Tibial artery (tissue), 4 donors: ENCODE measurements around the gene MZT2A.
"Not testable (repeated sequence)": the region's sequence is repeated elsewhere in the genome, so short reads cannot be mapped to it uniquely, and the experiment has no call there.

Source experiments
- DNase-seq, 2 donors: peaks; one replicate each; pipeline ENCODE4 v3.0.0-alpha.2; 2019
- H3K27ac ChIP-seq, 2 donors: fragments of 200-600 bp; sonication (generic) in 1 of 2; 1 replicate in 1 of 2; 2 replicates in 1 of 2; pipeline ENCODE4 v1.5.1; 2018 to 2019; ENCODE audit warnings: mild to moderate bottlenecking in 1 of 2
- H3K27me3 ChIP-seq, 2 donors: fragments of 200-600 bp; sonication (generic) in 1 of 2; one replicate each; pipeline versions ENCODE4 v1.5.1 to v1.6.0; 2016 to 2019
- H3K36me3 ChIP-seq, 3 donors: fragments of 200-600 bp; sonication (generic) in 2 of 3; one replicate each; pipeline ENCODE4 v1.5.1; 2016 to 2019; ENCODE audit warnings: mild to moderate bottlenecking in 2 of 3
- H3K4me1 ChIP-seq, 4 donors: fragments of 200-600 bp; sonication (generic) in 2 of 4; 1 replicate in 3 of 4; 2 replicates in 1 of 4; pipeline ENCODE4 v1.5.1; 2016 to 2019
- H3K4me3 ChIP-seq, 2 donors: fragments of 200-600 bp; sonication (generic) in 1 of 2; 1 replicate in 1 of 2; 2 replicates in 1 of 2; pipeline ENCODE4 v1.5.1; 2018 to 2019; ENCODE audit warnings: mild to moderate bottlenecking in 2 of 2
- H3K9me3 ChIP-seq, 3 donors: fragments of 200-600 bp; sonication (generic) in 1 of 3; one replicate each; pipeline ENCODE4 v1.5.1; 2016 to 2019
- CTCF ChIP-seq, 2 experiments: fragments of 200-600 bp in 1 of 2; fragments of 450-650 bp in 1 of 2; IDR thresholded peaks; one replicate each; pipeline ENCODE4 v1.5.1; 2017 to 2019; ENCODE audit warnings: antibody characterized with exemption in 2 of 2, mild to moderate bottlenecking in 1 of 2, moderate library complexity in 1 of 2
- intact Hi-C: fragments of 100-400 bp; cut with DNase I; formaldehyde crosslinking; loops from one replicate; pipeline ENCODE4 v1.15.0; 2023; ENCODE audit warnings: low total_unique reads

MZT2A gene

GRCh38 chr2:131509615-131510014 lies 17.4 kb upstream of the MZT2A start:
- no peak for DNase-seq
- TF ChIP-seq CTCF (IDR thresholded peaks at IDR 0.05): no peak
- no peaks in the 10 kb centered on the region for H3K4me1 ChIP-seq
- no peaks in the 10 kb centered on the region for H3K27me3 ChIP-seq
- no peak overlapping the region for H3K4me3 ChIP-seq
- H3K9me3 ChIP-seq: no peaks in the 10 kb centered on the region
- intact Hi-C loops: no loop called here
- no peak overlapping the region for H3K27ac ChIP-seq
- H3K36me3 ChIP-seq: peaks cover 14 to 93% (median 85%) of the 10 kb centered on the region in 3 donors

GRCh38 chr2:131504082-131504750 lies 12.0 kb upstream of the MZT2A start:
- H3K27ac ChIP-seq, intact Hi-C loops, DNase-seq, H3K4me1 ChIP-seq, H3K9me3 ChIP-seq, H3K4me3 ChIP-seq, H3K27me3 ChIP-seq: not testable (repeated sequence)
- peaks cover 29 to 99% (median 93%) of the 10 kb centered on the region in 3 donors for H3K36me3 ChIP-seq

- H3K4me1 ChIP-seq, H3K4me3 ChIP-seq, intact Hi-C loops, H3K27me3 ChIP-seq, H3K27ac ChIP-seq, H3K9me3 ChIP-seq, DNase-seq: not testable (repeated sequence)
- H3K36me3 ChIP-seq: peaks cover 29 to 100% (median 93%) of the 10 kb centered on the region in 3 donors
These were observed 11.4 kb upstream of the MZT2A start for GRCh38 chr2:131503587-131503986.

GRCh38 chr2:131498321-131498973 lies 6.2 kb upstream of the MZT2A start:
- DNase-seq, H3K4me3 ChIP-seq, H3K9me3 ChIP-seq, intact Hi-C loops, H3K27me3 ChIP-seq, H3K27ac ChIP-seq: not testable (repeated sequence)
- Histone ChIP-seq H3K36me3 (peaks cover 18 to 65% (median 43%) of the 10 kb centered on the region in 3 donors), H3K4me1 (peaks cover 0 to 19% (median 10%) of the 10 kb centered on the region in 4 donors)

- DNase-seq, intact Hi-C loops, H3K9me3 ChIP-seq, H3K27me3 ChIP-seq, H3K27ac ChIP-seq, H3K4me3 ChIP-seq: not testable (repeated sequence)
- Histone ChIP-seq H3K36me3 (peaks cover 8 to 36% (median 14%) of the 10 kb centered on the region in 3 donors), H3K4me1 (peaks cover 0 to 29% (median 17%) of the 10 kb centered on the region in 4 donors)
These were observed 3.3 kb upstream of the MZT2A start for GRCh38 chr2:131495506-131495905.

GRCh38 chr2:131493199-131493968 lies 1.2 kb upstream of the MZT2A start:
- peak overlapping the region; percentile 79 to 90 for H3K27ac ChIP-seq
- intact Hi-C loops: no loop called here
- H3K9me3 ChIP-seq: no peaks in the 10 kb centered on the region
- peak overlapping the region; percentile 67 to 94 for H3K4me3 ChIP-seq
- H3K36me3 ChIP-seq: peaks cover 0 to 15% (median 0%) of the 10 kb centered on the region in 3 donors
- no peak for TF ChIP-seq CTCF (IDR thresholded peaks at IDR 0.05)
- no peaks in the 10 kb centered on the region for H3K27me3 ChIP-seq
- peaks cover 0 to 29% (median 17%) of the 10 kb centered on the region in 4 donors for H3K4me1 ChIP-seq
- DNase-seq: no peak

GRCh38 chr2:131492418-131493198 lies 411 bp upstream of the MZT2A start:
- H3K27me3 ChIP-seq: no peaks in the 10 kb centered on the region
- peaks cover 0 to 8% (median 0%) of the 10 kb centered on the region in 3 donors for H3K36me3 ChIP-seq
- intact Hi-C loops: no loop called here
- DNase-seq: peak; percentile 92 to 93
- peaks cover 0 to 29% (median 17%) of the 10 kb centered on the region in 4 donors for H3K4me1 ChIP-seq
- H3K9me3 ChIP-seq: no peaks in the 10 kb centered on the region
- TF ChIP-seq CTCF (IDR thresholded peaks at IDR 0.05): peak; percentile 65 to 75
- H3K4me3 ChIP-seq: peak overlapping the region; percentile 67 to 94
- H3K27ac ChIP-seq: peak overlapping the region; percentile 79 to 90

GRCh38 chr2:131491469-131491836 lies 744 bp downstream of the MZT2A start:
- DNase-seq, H3K27me3 ChIP-seq, H3K36me3 ChIP-seq, H3K9me3 ChIP-seq, intact Hi-C loops, H3K27ac ChIP-seq: not testable (repeated sequence)
- peak overlapping the region; percentile 67 to 94 for H3K4me3 ChIP-seq
- H3K4me1 ChIP-seq: peaks cover 0 to 29% (median 17%) of the 10 kb centered on the region in 4 donors

- H3K4me1 ChIP-seq: peaks cover 0 to 29% (median 17%) of the 10 kb centered on the region in 4 donors
- DNase-seq, H3K9me3 ChIP-seq, intact Hi-C loops, H3K27me3 ChIP-seq, H3K36me3 ChIP-seq, H3K27ac ChIP-seq: not testable (repeated sequence)
- H3K4me3 ChIP-seq: peak overlapping the region; percentile 67 to 94
These were observed 1.4 kb downstream of the MZT2A start for GRCh38 chr2:131490616-131491468.
